ENCODE results near the gene CNTRL. TPM values are rescaled to one million over a fixed set of nuclear protein-coding genes. Genes with fewer than 3 reads are reported as not detected.

Gene CNTRL
- total and polyA plus RNA-seq, 2 of the 8 experiments (the other 6 are each of a cell fraction or from before 2014, with no cell fraction given), result 5.1 to 13.9 TPM

- Histone ChIP-seq H3K23ac (ENCODE audit: insufficient read length) (no peak overlapping the region), H3K9me3 (ENCODE audit: insufficient read depth in 2 of 2, low read depth in 1 of 2, low read length in 1 of 2) (no peaks in the 10 kb centered on the region), H2BK15ac (ENCODE audit: low read length) (no peak overlapping the region), H4K91ac (replicated peaks; ENCODE audit: insufficient read length, low read length) (no peak overlapping the region), H3K79me2 (ENCODE audit: control insufficient read depth in 1 of 2, insufficient read depth in 2 of 2, low read length in 2 of 2) (no peaks in the 10 kb centered on the region), H2BK5ac (ENCODE audit: low read depth, low read length) (no peak overlapping the region), H2BK120ac (replicated peaks; ENCODE audit: low read depth, low read length) (no peak overlapping the region), H3K27me3 (replicated peaks in 1 of 4; ENCODE audit: control insufficient read depth in 3 of 4, extremely low read depth in 1 of 4, insufficient read depth in 3 of 4, low read length in 3 of 4) (no peaks in the 10 kb centered on the region; a peak in 1 of 7 replicates), H3K4me1 (replicated peaks in 1 of 4; ENCODE audit: control insufficient read depth in 3 of 4, insufficient read depth in 4 of 4, low read length in 3 of 4) (peaks cover 0 to 7% (median 2%) of the 10 kb centered on the region in 4 experiments; a peak in 2 of 7 replicates), H3K23me2 (ENCODE audit: low read depth, low read length) (peaks cover 3% of the 10 kb centered on the region; the same call in 1 of the 2 replicates), H3K14ac (ENCODE audit: insufficient read length) (no peak overlapping the region), H4K5ac (ENCODE audit: insufficient read length, low read depth, low read length) (no peak overlapping the region), H3K9ac (replicated peaks in 1 of 4; ENCODE audit: extremely low read depth in 1 of 4, low read depth in 3 of 4, low read length in 3 of 4) (no peak overlapping the region), H3K4me3 (ENCODE audit: extremely low read depth in 1 of 4, insufficient read depth in 2 of 4, low read depth in 3 of 4, low read length in 4 of 4) (no peak overlapping the region), H2AFZ (ENCODE audit: low read length) (no peak overlapping the region), H3K27ac (ENCODE audit: low read depth, low read length) (no peak overlapping the region), H2AK5ac (ENCODE audit: low read depth, low read length) (no peak overlapping the region), H3K4me2 (ENCODE audit: insufficient read depth in 1 of 2, low read depth in 2 of 2, low read length in 2 of 2) (no peak overlapping the region), H3K79me1 (ENCODE audit: low read depth, low read length) (no peaks in the 10 kb centered on the region), H4K8ac (ENCODE audit: extremely low read depth, insufficient read depth, low read length) (no peak overlapping the region), H2BK12ac (ENCODE audit: low read depth, low read length) (no peak overlapping the region), H3K36me3 (ENCODE audit: control insufficient read depth in 2 of 4, insufficient read depth in 4 of 4, low read length in 3 of 4) (peaks cover 0 to 12% (median 3%) of the 10 kb centered on the region in 4 experiments; a peak in 5 of 8 replicates), H3K56ac (replicated peaks; ENCODE audit: insufficient read length, low read depth, low read length) (no peak overlapping the region), H4K20me1 (replicated peaks in 1 of 2; ENCODE audit: control insufficient read depth in 1 of 2, insufficient read depth in 2 of 2, low read length in 2 of 2) (no peaks in the 10 kb centered on the region), H3K4ac (replicated peaks; ENCODE audit: insufficient read length, low read depth, low read length) (no peak overlapping the region), H3K18ac (ENCODE audit: extremely low read depth, low read length) (no peak overlapping the region), H2BK20ac (ENCODE audit: low read length) (no peak overlapping the region)
- POLR2A ChIA-PET (ENCODE audit: partially characterized antibody), result no interaction called here
- 95% methylated on average over 1 of the region's 1 CpG; no CpG with 5 or more reads in 1 of the 2 experiments for WGBS, 2 experiments (ENCODE audit: extremely low coverage in 1 of 2, insufficient coverage in 1 of 2, insufficient read length in 1 of 2, insufficient replicate concordance in 2 of 2, low coverage in 1 of 2, low lambda C conversion rate in 2 of 2, missing lambda C conversion rate in 1 of 2)
- TF ChIP-seq KDM1A (IDR thresholded peaks at IDR 0.05; ENCODE audit: borderline replicate concordance, low read length) (no peak), MAFK (IDR thresholded peaks at IDR 0.05; ENCODE audit: low read depth, low read length) (no peak), EGR1 (IDR thresholded peaks at IDR 0.05; ENCODE audit: borderline replicate concordance, low read depth, low read length) (no peak), KDM5A (IDR thresholded peaks at IDR 0.05; ENCODE audit: low read length) (no peak), RFX5 (IDR thresholded peaks at IDR 0.05; ENCODE audit: borderline replicate concordance, low read depth, low read length) (no peak), RXRA (IDR thresholded peaks at IDR 0.05; ENCODE audit: insufficient read depth, low read depth, low read length) (no peak), CREB1 (IDR thresholded peaks at IDR 0.05) (no peak), GTF2F1 (IDR thresholded peaks at IDR 0.05; ENCODE audit: borderline replicate concordance, low read depth, low read length) (no peak), RNF2 (IDR thresholded peaks at IDR 0.05; ENCODE audit: borderline replicate concordance, low read depth, low read length, missing control alignments, poor library complexity, severe bottlenecking) (no peak)
- no peak for FAIRE-seq
- no peak for DNase-seq (ENCODE audit: low read depth in 1 of 2, low spot score in 2 of 2)
- CTCF ChIA-PET (ENCODE audit: partially characterized antibody), result no interaction called here
Observed at GRCh38 chr9:121140162-121140561, 65.4 kb downstream of the CNTRL start.
